Loucy (cell line): ENCODE measurements around the gene FA2H.
A peak's percentile ranks its signal among the peaks of the same experiment; 100 is the strongest.

Experiments
- H2AFZ ChIP-seq: fragments of 200-600 bp; sonication (generic); 2 replicates; pipeline ENCODE4 v1.6.0; 2016; ENCODE audit warnings: antibody characterized with exemption, mild to moderate bottlenecking, low read length, moderate library complexity
- H3F3A ChIP-seq: fragments of 200-600 bp; 2 replicates; pipeline ENCODE4 v1.6.0; 2016; ENCODE audit warnings: antibody characterized with exemption, low read depth, mild to moderate bottlenecking
- H3K27me3 ChIP-seq: fragments of 200-600 bp; sonication (generic); 2 replicates; pipeline ENCODE4 v1.6.1; 2014; ENCODE audit warnings: low read length, mild to moderate bottlenecking; ENCODE audit not compliant: insufficient read depth, poor library complexity, severe bottlenecking
- H3K36me3 ChIP-seq: fragments of 200-600 bp; sonication (generic); 2 replicates; pipeline ENCODE4 v1.6.1; 2016; ENCODE audit warnings: low read length; ENCODE audit not compliant: insufficient read depth
- H3K4me1 ChIP-seq: fragments of 200-600 bp; sonication (generic); 2 replicates; pipeline ENCODE4 v1.5.1; 2014; ENCODE audit warnings: low read length, mild to moderate bottlenecking; ENCODE audit not compliant: insufficient read depth, poor library complexity, severe bottlenecking
- H3K4me2 ChIP-seq: fragments of 200-600 bp; sonication (generic); 2 replicates; pipeline ENCODE4 v1.6.0; 2014; ENCODE audit warnings: antibody characterized with exemption, low read length, low read depth, mild to moderate bottlenecking; ENCODE audit not compliant: poor library complexity, severe bottlenecking
- H3K4me3 ChIP-seq: fragments of 200-600 bp; sonication (generic); 2 replicates; pipeline ENCODE4 v1.5.1; 2014; ENCODE audit warnings: low read length, mild to moderate bottlenecking, mixed read lengths; ENCODE audit not compliant: poor library complexity, severe bottlenecking
- H3K79me2 ChIP-seq: fragments of 200-600 bp; sonication (generic); 2 replicates; pipeline ENCODE4 v1.6.1; 2014; ENCODE audit warnings: low read length; ENCODE audit not compliant: insufficient read depth
- H3K9ac ChIP-seq: fragments of 200-600 bp; sonication (generic); 2 replicates; pipeline ENCODE4 v1.6.0; 2014; ENCODE audit warnings: mild to moderate bottlenecking, low read depth, low read length, moderate library complexity; ENCODE audit not compliant: poor library complexity, severe bottlenecking
- H3K9me2 ChIP-seq: fragments of 200-600 bp; sonication (generic); replicated peaks from 2 replicates; pipeline ENCODE4 v1.6.1; 2016; ENCODE audit warnings: low read depth, low read length, mixed read lengths
- H3K9me3 ChIP-seq: fragments of 200-600 bp; sonication (generic); 2 replicates; pipeline ENCODE4 v1.6.1; 2014; ENCODE audit warnings: mild to moderate bottlenecking, antibody characterized with exemption, low read length, low read depth; ENCODE audit not compliant: insufficient read depth
- H4K20me1 ChIP-seq: fragments of 200-600 bp; sonication (generic); 2 replicates; pipeline ENCODE4 v1.6.0; 2014; ENCODE audit warnings: antibody characterized with exemption, low read length, mild to moderate bottlenecking; ENCODE audit not compliant: insufficient read depth, poor library complexity, severe bottlenecking
- CTCF ChIP-seq: fragments of 200-600 bp; sonication (generic); conservative IDR thresholded peaks from 2 replicates; pipeline ENCODE4 v1.5.1; 2014; ENCODE audit warnings: mild to moderate bottlenecking, antibody characterized with exemption, low read length
- EZH2phosphoT487 ChIP-seq: fragments of 200-600 bp; IDR thresholded peaks from 2 replicates; pipeline ENCODE4 v1.6.1; 2018; ENCODE audit warnings: antibody characterized with exemption, mild to moderate bottlenecking, moderate library complexity, borderline replicate concordance

The FA2H gene

GRCh38 chr16:74775255-74775654 is 635 bp upstream of the FA2H start:
- H3K4me2 ChIP-seq, result peak overlapping the region; percentile 64
- H3K4me1 ChIP-seq, result no peaks in the 10 kb centered on the region
- no peak overlapping the region for H3K9ac ChIP-seq
- H3K36me3 ChIP-seq, result no peaks in the 10 kb centered on the region
- no peaks in the 10 kb centered on the region for H3K9me2 ChIP-seq
- no peaks in the 10 kb centered on the region for H3K79me2 ChIP-seq
- no peak overlapping the region for H2AFZ ChIP-seq
- no peaks in the 10 kb centered on the region for H3K9me3 ChIP-seq
- H3K27me3 ChIP-seq, result peaks cover 17% of the 10 kb centered on the region
- H3K4me3 ChIP-seq, result peak overlapping the region; percentile 34
- TF ChIP-seq EZH2phosphoT487, result no peak
- TF ChIP-seq CTCF, result no peak
- no peaks in the 10 kb centered on the region for H3F3A ChIP-seq
- no peaks in the 10 kb centered on the region for H4K20me1 ChIP-seq

DNA sequence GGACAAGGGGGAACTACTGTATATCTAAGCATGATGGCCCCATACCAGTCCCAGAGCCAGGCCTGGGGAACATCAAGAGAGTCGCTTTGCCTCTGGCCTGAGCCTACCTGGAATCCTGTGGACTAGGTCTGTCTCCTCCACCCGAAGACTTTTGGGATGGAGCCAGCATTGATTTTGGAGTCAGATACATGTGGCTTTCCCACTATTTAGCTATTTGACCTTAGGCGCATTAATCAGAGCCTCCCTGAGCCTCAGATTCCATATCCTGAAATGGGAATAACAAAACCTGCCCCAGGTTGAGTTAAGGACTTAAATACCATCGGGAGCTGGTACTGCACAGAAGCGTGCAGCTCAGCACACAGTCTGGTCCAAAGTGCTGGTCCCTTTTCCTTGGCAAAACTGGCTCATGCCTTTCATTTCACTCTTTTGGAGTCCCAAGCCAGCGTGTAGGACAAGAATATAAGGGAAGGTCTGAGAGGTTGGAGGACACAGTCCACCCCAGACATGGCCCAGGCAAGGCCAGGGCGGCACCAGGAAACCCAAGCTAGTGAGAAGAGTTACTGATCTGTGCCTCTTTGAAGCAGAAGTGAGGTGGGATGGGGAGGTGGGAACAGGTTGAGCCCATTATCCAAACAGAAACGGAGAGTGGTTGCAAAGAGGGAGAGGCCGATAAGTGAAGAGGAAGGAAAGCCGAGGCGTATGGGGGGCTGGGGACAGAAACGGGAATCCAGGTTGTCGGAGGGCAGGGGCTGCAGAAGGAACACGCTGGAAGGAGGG is 986 bp downstream of the FA2H start:
- H3K9me3 ChIP-seq, result no peaks in the 10 kb centered on the region
- H3K79me2 ChIP-seq, result no peaks in the 10 kb centered on the region
- peaks cover 17% of the 10 kb centered on the region for H3K27me3 ChIP-seq
- H3K4me3 ChIP-seq, result no peak overlapping the region
- no peak for TF ChIP-seq CTCF
- no peak for TF ChIP-seq EZH2phosphoT487
- no peaks in the 10 kb centered on the region for H3K9me2 ChIP-seq
- H2AFZ ChIP-seq, result no peak overlapping the region
- H3K4me1 ChIP-seq, result no peaks in the 10 kb centered on the region
- no peaks in the 10 kb centered on the region for H3F3A ChIP-seq
- H3K36me3 ChIP-seq, result no peaks in the 10 kb centered on the region
- no peak overlapping the region for H3K4me2 ChIP-seq
- no peak overlapping the region for H3K9ac ChIP-seq
- no peaks in the 10 kb centered on the region for H4K20me1 ChIP-seq

DNA sequence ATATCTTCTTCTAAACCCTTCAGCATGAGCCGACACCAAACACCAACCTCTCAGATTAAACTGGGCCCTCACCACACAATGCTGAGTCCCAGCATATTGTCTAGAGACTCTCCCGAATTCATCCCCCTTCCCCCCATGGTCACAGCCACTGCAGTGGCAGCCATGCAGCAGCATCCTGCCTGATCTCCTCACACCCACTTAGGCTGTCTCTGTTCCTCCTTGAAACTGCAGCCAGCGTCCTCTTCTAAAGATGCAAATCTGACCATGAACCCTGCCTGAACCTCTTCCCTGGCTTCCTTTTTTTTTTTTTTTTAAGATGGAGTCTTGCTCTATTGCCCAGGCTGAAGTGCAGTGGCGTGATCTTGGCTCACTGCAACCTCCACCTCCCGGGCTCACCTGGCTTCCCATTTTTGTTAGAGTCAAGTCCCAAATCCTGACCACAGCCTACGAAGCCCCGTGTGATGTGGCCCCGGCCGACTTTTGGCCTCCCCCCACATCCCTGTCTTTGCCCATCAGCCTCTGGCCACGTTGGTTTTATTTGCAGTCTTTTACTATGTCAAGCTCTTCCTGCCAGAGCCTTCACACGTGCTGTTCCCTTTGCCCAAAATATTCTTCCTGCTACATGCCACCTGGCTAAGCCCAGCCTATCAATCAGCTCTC is 2.8 kb downstream of the FA2H start:
- Histone ChIP-seq H3K9me2 (no peaks in the 10 kb centered on the region), H3K36me3 (no peaks in the 10 kb centered on the region), H2AFZ (no peak overlapping the region), H3K4me2 (no peak overlapping the region), H3K4me3 (no peak overlapping the region), H3K9me3 (no peaks in the 10 kb centered on the region), H3K79me2 (no peaks in the 10 kb centered on the region), H3K9ac (no peak overlapping the region), H3F3A (no peaks in the 10 kb centered on the region), H3K4me1 (no peaks in the 10 kb centered on the region), H3K27me3 (peaks cover 17% of the 10 kb centered on the region), H4K20me1 (no peaks in the 10 kb centered on the region)
- TF ChIP-seq CTCF, result no peak
